DOHH2 (cell line): ENCODE measurements around the gene TXLNB.

Source experiments
- EZH2phosphoT487 ChIP-seq: fragments of 200-600 bp; sonication (generic); IDR thresholded peaks from 2 replicates; pipeline ENCODE4 v1.6.1; 2017; ENCODE audit warnings: borderline replicate concordance, mild to moderate bottlenecking, antibody characterized with exemption, low read length, moderate library complexity, mixed read lengths
- TF ChIP-seq, protein P1 (sequence below): fragments of 200-600 bp; sonication (generic); IDR thresholded peaks from one replicate; pipeline ENCODE4 v1.5.1; 2014; ENCODE audit warnings: antibody characterized with exemption, mild to moderate bottlenecking, low read depth, low read length; ENCODE audit not compliant: poor library complexity, severe bottlenecking

DNA sequence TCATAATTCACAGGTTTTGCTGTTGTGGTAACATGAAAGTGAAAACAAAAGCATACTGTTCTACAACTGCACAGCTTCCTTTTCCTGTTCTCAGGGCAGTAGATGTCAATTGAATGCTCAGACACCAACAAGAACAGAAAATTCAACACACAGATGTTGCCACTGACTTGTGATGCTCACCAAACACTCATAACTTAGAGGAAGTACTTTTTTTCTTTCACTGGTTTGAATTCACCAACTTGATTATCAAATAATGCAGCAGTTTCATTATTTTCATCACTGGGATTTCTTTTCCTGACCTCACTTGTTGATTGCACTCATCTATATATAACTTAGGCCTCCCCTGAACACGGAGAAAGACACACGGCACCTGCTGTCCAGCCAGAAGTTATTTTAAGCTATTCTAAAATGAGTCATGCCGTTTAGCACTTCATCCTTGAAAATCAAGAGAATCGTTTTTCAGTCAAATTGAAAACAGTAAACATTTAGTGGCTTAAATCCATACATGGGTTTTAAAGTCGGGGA lies 949 bp downstream of the TXLNB start:
- TF ChIP-seq, protein P1, sequence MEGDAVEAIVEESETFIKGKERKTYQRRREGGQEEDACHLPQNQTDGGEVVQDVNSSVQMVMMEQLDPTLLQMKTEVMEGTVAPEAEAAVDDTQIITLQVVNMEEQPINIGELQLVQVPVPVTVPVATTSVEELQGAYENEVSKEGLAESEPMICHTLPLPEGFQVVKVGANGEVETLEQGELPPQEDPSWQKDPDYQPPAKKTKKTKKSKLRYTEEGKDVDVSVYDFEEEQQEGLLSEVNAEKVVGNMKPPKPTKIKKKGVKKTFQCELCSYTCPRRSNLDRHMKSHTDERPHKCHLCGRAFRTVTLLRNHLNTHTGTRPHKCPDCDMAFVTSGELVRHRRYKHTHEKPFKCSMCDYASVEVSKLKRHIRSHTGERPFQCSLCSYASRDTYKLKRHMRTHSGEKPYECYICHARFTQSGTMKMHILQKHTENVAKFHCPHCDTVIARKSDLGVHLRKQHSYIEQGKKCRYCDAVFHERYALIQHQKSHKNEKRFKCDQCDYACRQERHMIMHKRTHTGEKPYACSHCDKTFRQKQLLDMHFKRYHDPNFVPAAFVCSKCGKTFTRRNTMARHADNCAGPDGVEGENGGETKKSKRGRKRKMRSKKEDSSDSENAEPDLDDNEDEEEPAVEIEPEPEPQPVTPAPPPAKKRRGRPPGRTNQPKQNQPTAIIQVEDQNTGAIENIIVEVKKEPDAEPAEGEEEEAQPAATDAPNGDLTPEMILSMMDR: no peak
- TF ChIP-seq EZH2phosphoT487: no peak
